Lower leg skin (tissue), 4 donors: Measurements from ENCODE around the gene SLC38A10. TPM values are rescaled to one million over a fixed set of nuclear protein-coding genes. Genes with fewer than 3 reads are reported as not detected.

Experiments used
- DNase-seq, 2 donors: peaks; one replicate each; pipeline ENCODE4 v3.0.0-alpha.2; 2019; ENCODE audit warnings: low spot score in 2 of 2
- H3K4me3 ChIP-seq: fragments of 200-600 bp; sonication (generic); 2 replicates; pipeline ENCODE4 v1.5.1; 2017; ENCODE audit warnings: mild to moderate bottlenecking, low read depth; ENCODE audit not compliant: poor library complexity, severe bottlenecking
- CTCF ChIP-seq, 3 donors: fragments of 450-650 bp; IDR thresholded peaks; one replicate each; pipeline ENCODE4 v1.5.1; 2016; ENCODE audit warnings: antibody characterized with exemption in 3 of 3, mild to moderate bottlenecking in 3 of 3, moderate library complexity in 2 of 3
- POLR2A ChIP-seq, 2 donors: fragments of 450-650 bp; IDR thresholded peaks; one replicate each; pipeline ENCODE4 v1.6.1; 2016 to 2017; ENCODE audit warnings: antibody characterized with exemption in 2 of 2, mild to moderate bottlenecking in 1 of 2, moderate library complexity in 1 of 2
- WGBS, 2 donors: methylation state at CpG; one replicate each; pipeline ENCODE4 v1.1.5; 2018; 5-methylcytosine and 5-hydroxymethylcytosine counted together
- intact Hi-C: fragments of 100-400 bp; cut with DNase I; formaldehyde crosslinking; loops from one replicate; pipeline ENCODE4 v1.15.0; 2023; ENCODE audit warnings: low total_unique reads
- total RNA-seq, 4 donors: library from RNA; depleted of rRNA; stranded (reverse); fragments of >200 nt; gene quantifications; one replicate each; pipeline ENCODE4 v1.1.0, GENCODE V29; 2016

The SLC38A10 gene
- total RNA-seq, 4 donors from 2014 or later: 47.5 to 100 (median 73.3) TPM

- no peak for TF ChIP-seq CTCF (IDR thresholded peaks at IDR 0.05)
- no peak for DNase-seq
- 60 to 64% methylated on average over 22 to 23 of the region's 23 CpGs for WGBS, 2 donors
Observed at GRCh38 chr17:81332914-81333528, 37.9 kb upstream of the SLC38A10 start.

GRCh38 chr17:81332118-81332834 is 37.2 kb upstream of the SLC38A10 start:
- 73 to 88% methylated on average over 14 to 17 of the region's 18 CpGs for WGBS, 2 donors
- intact Hi-C loops: no loop called here
- DNase-seq: no peak
- H3K4me3 ChIP-seq: no peak overlapping the region
- TF ChIP-seq CTCF (IDR thresholded peaks at IDR 0.05) (no peak), POLR2A (IDR thresholded peaks at IDR 0.05) (no peak)

More at GRCh38 chr17:81332914-81333528, 37.9 kb upstream of the SLC38A10 start:
- H3K4me3 ChIP-seq: no peak overlapping the region
- intact Hi-C loops: no loop called here

GRCh38 chr17:81331527-81332043 is 36.5 kb upstream of the SLC38A10 start:
- 74 to 87% methylated on average over 9 to 15 of the region's 17 CpGs for WGBS, 2 donors
- TF ChIP-seq CTCF (IDR thresholded peaks at IDR 0.05): no peak
- TF ChIP-seq POLR2A (IDR thresholded peaks at IDR 0.05): no peak
- intact Hi-C loops: no loop called here
- no peak overlapping the region for H3K4me3 ChIP-seq
- DNase-seq: no peak

- intact Hi-C loops: no loop called here
Observed at GRCh38 chr17:81330884-81331245, 35.8 kb upstream of the SLC38A10 start.

More at GRCh38 chr17:81330884-81331245, 35.8 kb upstream of the SLC38A10 start:
- 66 to 67% methylated on average over 10 of the region's 10 CpGs for WGBS, 2 donors
- DNase-seq: no peak
- H3K4me3 ChIP-seq: no peak overlapping the region
- TF ChIP-seq CTCF (IDR thresholded peaks at IDR 0.05) (no peak), POLR2A (IDR thresholded peaks at IDR 0.05) (no peak)
